Measurements from ENCODE around the gene PRDM16. TPM values are rescaled to one million over a fixed set of nuclear protein-coding genes. Genes with fewer than 3 reads are reported as not detected.
A peak's percentile ranks its signal among the peaks of the same experiment; 100 is the strongest.

The PRDM16 gene
- total RNA-seq, 1 experiment from 2014 or later = not detected

GRCh38 chr1:3296826-3297225, 227.8 kb downstream of the PRDM16 start:
- DNase-seq (ENCODE audit: low read depth) = no peak

GRCh38 chr1:3297756-3298155, 228.8 kb downstream of the PRDM16 start:
- no peak for DNase-seq (ENCODE audit: low read depth)

- DNase-seq (ENCODE audit: low read depth) = no peak
Observed at GRCh38 chr1:3298197-3298596, 229.2 kb downstream of the PRDM16 start.

GRCh38 chr1:3304246-3304645, 235.2 kb downstream of the PRDM16 start:
- no peak for DNase-seq (ENCODE audit: low read depth)

GRCh38 chr1:3304692-3305091, 235.7 kb downstream of the PRDM16 start:
- no peak for DNase-seq (ENCODE audit: low read depth)

GRCh38 chr1:3305156-3305555, 236.2 kb downstream of the PRDM16 start:
- DNase-seq (ENCODE audit: low read depth) = no peak

- peak; percentile 72 for DNase-seq (ENCODE audit: low read depth)
Observed at GRCh38 chr1:3306583-3307291, 237.7 kb downstream of the PRDM16 start.

GRCh38 chr1:3307359-3307758, 238.4 kb downstream of the PRDM16 start:
- DNase-seq (ENCODE audit: low read depth) = no peak

- DNase-seq (ENCODE audit: low read depth) = no peak
Observed at GRCh38 chr1:3308053-3308452, 239.1 kb downstream of the PRDM16 start.

GRCh38 chr1:3310718-3311400, 241.9 kb downstream of the PRDM16 start:
- DNase-seq (ENCODE audit: low read depth) = no peak

- no peak for DNase-seq (ENCODE audit: low read depth)
Observed at GRCh38 chr1:3311711-3312110, 242.7 kb downstream of the PRDM16 start.

GRCh38 chr1:3312310-3312897, 243.4 kb downstream of the PRDM16 start:
- no peak for DNase-seq (ENCODE audit: low read depth)

GRCh38 chr1:3312898-3313575, 244.0 kb downstream of the PRDM16 start:
- peak; percentile 96 for DNase-seq (ENCODE audit: low read depth)

GRCh38 chr1:3313576-3313950, 244.6 kb downstream of the PRDM16 start:
- peak; percentile 51 for DNase-seq (ENCODE audit: low read depth)

- no peak for DNase-seq (ENCODE audit: low read depth)
Observed at GRCh38 chr1:3314491-3315381, 245.7 kb downstream of the PRDM16 start.

- DNase-seq (ENCODE audit: low read depth) = no peak
Observed at GRCh38 chr1:3315399-3316339, 246.7 kb downstream of the PRDM16 start.

- no peak for DNase-seq (ENCODE audit: low read depth)
Observed at GRCh38 chr1:3316340-3316943, 247.4 kb downstream of the PRDM16 start.

GRCh38 chr1:3317456-3317855, 248.5 kb downstream of the PRDM16 start:
- DNase-seq (ENCODE audit: low read depth) = no peak

- DNase-seq (ENCODE audit: low read depth) = no peak
Observed at GRCh38 chr1:3318329-3318728, 249.3 kb downstream of the PRDM16 start.

- peak; percentile 48 for DNase-seq (ENCODE audit: low read depth)
Observed at GRCh38 chr1:3319874-3320245, 250.9 kb downstream of the PRDM16 start.
